ENCODE results near the gene CCL24.

DNA sequence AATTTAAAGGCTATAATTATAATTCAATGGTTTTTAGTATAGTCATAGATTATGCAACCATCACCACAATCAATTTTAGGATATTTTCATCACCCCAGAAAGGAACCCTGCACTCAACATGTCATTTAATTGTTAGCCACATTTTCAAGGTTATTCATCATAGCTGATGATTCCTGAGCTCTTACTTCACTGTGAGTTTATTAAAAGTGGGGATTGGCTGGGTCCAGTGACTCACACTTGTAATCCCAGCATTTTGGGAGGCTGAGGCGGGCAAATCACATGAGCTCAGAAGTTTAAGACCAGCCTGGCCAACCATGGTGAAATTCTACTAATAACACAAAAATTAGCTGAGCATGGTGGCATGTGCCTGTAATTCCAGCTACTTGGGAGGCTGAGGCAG is 42.4 kb downstream of the CCL24 start:
- TF ChIP-seq POLR2A (IDR thresholded peaks at IDR 0.05): no peak
- TF ChIP-seq, protein P1, sequence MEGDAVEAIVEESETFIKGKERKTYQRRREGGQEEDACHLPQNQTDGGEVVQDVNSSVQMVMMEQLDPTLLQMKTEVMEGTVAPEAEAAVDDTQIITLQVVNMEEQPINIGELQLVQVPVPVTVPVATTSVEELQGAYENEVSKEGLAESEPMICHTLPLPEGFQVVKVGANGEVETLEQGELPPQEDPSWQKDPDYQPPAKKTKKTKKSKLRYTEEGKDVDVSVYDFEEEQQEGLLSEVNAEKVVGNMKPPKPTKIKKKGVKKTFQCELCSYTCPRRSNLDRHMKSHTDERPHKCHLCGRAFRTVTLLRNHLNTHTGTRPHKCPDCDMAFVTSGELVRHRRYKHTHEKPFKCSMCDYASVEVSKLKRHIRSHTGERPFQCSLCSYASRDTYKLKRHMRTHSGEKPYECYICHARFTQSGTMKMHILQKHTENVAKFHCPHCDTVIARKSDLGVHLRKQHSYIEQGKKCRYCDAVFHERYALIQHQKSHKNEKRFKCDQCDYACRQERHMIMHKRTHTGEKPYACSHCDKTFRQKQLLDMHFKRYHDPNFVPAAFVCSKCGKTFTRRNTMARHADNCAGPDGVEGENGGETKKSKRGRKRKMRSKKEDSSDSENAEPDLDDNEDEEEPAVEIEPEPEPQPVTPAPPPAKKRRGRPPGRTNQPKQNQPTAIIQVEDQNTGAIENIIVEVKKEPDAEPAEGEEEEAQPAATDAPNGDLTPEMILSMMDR (IDR thresholded peaks at IDR 0.05): no peak
- no peak for TF ChIP-seq EP300 (IDR thresholded peaks at IDR 0.05)
